OCI-LY7 (cell line): ENCODE data around the gene MBTPS1. TPM values are rescaled to one million over a fixed set of nuclear protein-coding genes. Genes with fewer than 3 reads are reported as not detected.

Experiments used
- BruUV-seq: library from RNA; stranded (reverse); fragments of 400-500 nt; replicated peaks from 2 replicates; lab custom pipeline; 2021; lab: Mats Ljungman, UMichigan
- CTCF ChIA-PET: fragments of 300-600 bp; sonication (Branson Sonifier 250); formaldehyde crosslinking; loops from one replicate; lab custom pipeline; 2022; ENCODE audit warnings: antibody characterized with exemption; ENCODE audit not compliant: unreplicated experiment; lab: Charles Lee
- POLR2A ChIA-PET: fragments of 300-600 bp; sonication (Branson Sonifier 250); formaldehyde crosslinking; loops from one replicate; lab custom pipeline; 2022; ENCODE audit warnings: antibody characterized with exemption; lab: Charles Lee
- DNase-seq: peaks from one replicate; pipeline ENCODE4 v3.0.0-alpha.2; 2015; ENCODE audit warnings: low spot score
- H2AFZ ChIP-seq: fragments of 200-600 bp; sonication (generic), shearing (Covaris generic); 2 replicates; pipeline ENCODE4 v1.6.1; 2014; ENCODE audit warnings: mild to moderate bottlenecking, antibody characterized with exemption, low read length, moderate library complexity
- H3K27ac ChIP-seq: fragments of 200-600 bp; sonication (generic); 2 replicates; pipeline ENCODE4 v1.5.1; 2014; ENCODE audit warnings: mixed run types, low read depth, mild to moderate bottlenecking, moderate library complexity, low read length, inconsistent platforms; ENCODE audit not compliant: poor library complexity, severe bottlenecking
- H3K36me3 ChIP-seq: fragments of 200-600 bp; sonication (generic); 2 replicates; pipeline ENCODE4 v1.6.1; 2014; ENCODE audit warnings: mild to moderate bottlenecking, antibody characterized with exemption, low read length, moderate library complexity, mixed read lengths; ENCODE audit not compliant: insufficient read depth
- H3K4me1 ChIP-seq: fragments of 200-600 bp; sonication (generic); 2 replicates; pipeline ENCODE4 v1.5.1; 2014; ENCODE audit warnings: mild to moderate bottlenecking, low read length; ENCODE audit not compliant: insufficient read depth, poor library complexity, severe bottlenecking
- H3K4me2 ChIP-seq: fragments of 200-600 bp; sonication (generic); 2 replicates; pipeline ENCODE4 v1.6.1; 2014; ENCODE audit warnings: mild to moderate bottlenecking, low read length
- H3K4me3 ChIP-seq: fragments of 200-600 bp; sonication (generic); 2 replicates; pipeline ENCODE4 v1.5.1; 2014; ENCODE audit warnings: mild to moderate bottlenecking, low read depth, low read length; ENCODE audit not compliant: poor library complexity, severe bottlenecking
- H3K79me2 ChIP-seq: fragments of 200-600 bp; sonication (generic); 2 replicates; pipeline ENCODE4 v1.6.1; 2016; ENCODE audit warnings: low read depth, mild to moderate bottlenecking, low read length, moderate library complexity, mixed read lengths; ENCODE audit not compliant: insufficient read depth
- H3K9me2 ChIP-seq: fragments of 200-600 bp; sonication (generic); 2 replicates; pipeline ENCODE4 v1.6.1; 2016; ENCODE audit warnings: mild to moderate bottlenecking, low read length, mixed read lengths; ENCODE audit not compliant: insufficient read depth
- H3K9me3 ChIP-seq: fragments of 200-600 bp; sonication (generic); 2 replicates; pipeline ENCODE4 v1.6.1; 2014; ENCODE audit warnings: mild to moderate bottlenecking, mixed run types, low read length, mixed read lengths
- H4K20me1 ChIP-seq: fragments of 200-600 bp; sonication (generic); 2 replicates; pipeline ENCODE4 v1.6.1; 2014; ENCODE audit warnings: mild to moderate bottlenecking, antibody characterized with exemption, low read length, moderate library complexity, mixed read lengths; ENCODE audit not compliant: insufficient read depth
- EZH2phosphoT487 ChIP-seq: fragments of 200-600 bp; sonication (generic); IDR thresholded peaks from 2 replicates; pipeline ENCODE4 v1.6.1; 2018; ENCODE audit warnings: low read depth, borderline replicate concordance, mild to moderate bottlenecking, mixed run types, antibody characterized with exemption, low read length, moderate library complexity, mixed read lengths
- intact Hi-C: fragments of 100-400 bp; cut with micrococcal nuclease; formaldehyde crosslinking; loops from one replicate; pipeline ENCODE4 v1.10.0; 2022; ENCODE audit not compliant: unreplicated experiment
- total RNA-seq, 2 experiments: library from RNA; depleted of rRNA in 1 of 2; stranded (reverse); fragments of >200 nt in 1 of 2; shearing (Covaris generic) in 1 of 2; gene quantifications; 2 replicates each; pipeline ENCODE4 v1.2.3, GENCODE V29; 2014 to 2022
- TF ChIP-seq, protein P1 (sequence below): fragments of 200-600 bp; sonication (generic); conservative IDR thresholded peaks from 2 replicates; pipeline ENCODE4 v1.5.1; 2014; ENCODE audit warnings: mild to moderate bottlenecking, antibody characterized with exemption, low read length, moderate library complexity, mixed read lengths

Gene MBTPS1
- total RNA-seq, 2 experiments from 2014 or later = 49.6 to 65.2 TPM

DNA sequence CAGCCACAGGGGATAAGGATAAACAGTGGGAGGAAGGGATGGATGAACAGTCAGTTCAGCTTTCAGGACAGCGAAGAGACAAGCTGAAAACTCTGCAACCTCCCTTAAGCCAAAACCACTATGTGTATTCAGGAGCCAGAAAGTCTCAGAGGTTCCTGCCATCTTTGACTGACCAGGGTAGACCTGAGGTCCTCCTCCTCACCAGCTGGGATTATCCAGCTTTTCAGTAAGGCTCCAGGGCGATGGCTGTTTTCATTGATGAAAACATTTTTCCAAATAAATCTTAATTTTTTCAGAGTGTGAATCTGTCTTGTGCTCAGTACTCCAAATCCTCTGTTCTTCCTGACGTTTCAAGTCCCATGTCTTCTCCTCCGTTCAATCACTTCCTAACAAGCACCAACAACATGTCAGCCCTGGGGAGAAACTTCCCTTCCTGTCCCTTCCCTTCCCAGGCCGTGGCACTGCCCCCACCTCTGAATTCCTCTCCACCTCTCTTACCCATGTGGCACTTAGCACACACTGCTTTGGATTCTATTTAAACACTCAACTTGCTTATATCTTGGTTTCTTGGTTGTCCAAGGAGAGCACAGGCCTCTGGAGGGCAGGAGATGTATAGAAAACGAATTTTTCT is 23.0 kb upstream of the MBTPS1 start:
- Histone ChIP-seq H4K20me1 (0 out of 2 replicates have a peak, but pooled peaks cover 9% of the 10 kb centered on the region), H3K9me2 (no peaks in the 10 kb centered on the region), H3K79me2 (peaks cover 20% of the 10 kb centered on the region), H3K9me3 (no peaks in the 10 kb centered on the region), H3K4me1 (peaks cover 17% of the 10 kb centered on the region), H3K27ac (no peak overlapping the region), H3K4me3 (no peak overlapping the region), H3K36me3 (peaks cover 4% of the 10 kb centered on the region; the same call in 1 of the 2 replicates), H3K4me2 (no peak overlapping the region), H2AFZ (no peak overlapping the region)
- CTCF ChIA-PET = no interaction called here
- BruUV-seq = no TSS peak
- no peak for TF ChIP-seq EZH2phosphoT487
- TF ChIP-seq, protein P1, sequence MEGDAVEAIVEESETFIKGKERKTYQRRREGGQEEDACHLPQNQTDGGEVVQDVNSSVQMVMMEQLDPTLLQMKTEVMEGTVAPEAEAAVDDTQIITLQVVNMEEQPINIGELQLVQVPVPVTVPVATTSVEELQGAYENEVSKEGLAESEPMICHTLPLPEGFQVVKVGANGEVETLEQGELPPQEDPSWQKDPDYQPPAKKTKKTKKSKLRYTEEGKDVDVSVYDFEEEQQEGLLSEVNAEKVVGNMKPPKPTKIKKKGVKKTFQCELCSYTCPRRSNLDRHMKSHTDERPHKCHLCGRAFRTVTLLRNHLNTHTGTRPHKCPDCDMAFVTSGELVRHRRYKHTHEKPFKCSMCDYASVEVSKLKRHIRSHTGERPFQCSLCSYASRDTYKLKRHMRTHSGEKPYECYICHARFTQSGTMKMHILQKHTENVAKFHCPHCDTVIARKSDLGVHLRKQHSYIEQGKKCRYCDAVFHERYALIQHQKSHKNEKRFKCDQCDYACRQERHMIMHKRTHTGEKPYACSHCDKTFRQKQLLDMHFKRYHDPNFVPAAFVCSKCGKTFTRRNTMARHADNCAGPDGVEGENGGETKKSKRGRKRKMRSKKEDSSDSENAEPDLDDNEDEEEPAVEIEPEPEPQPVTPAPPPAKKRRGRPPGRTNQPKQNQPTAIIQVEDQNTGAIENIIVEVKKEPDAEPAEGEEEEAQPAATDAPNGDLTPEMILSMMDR = no peak
- POLR2A ChIA-PET = interaction anchor here (0.6 to 2.0 kb wide), 2 partner anchors 23 to 26 kb away, joined by 5 to 6 read pairs; partner anchors contain the start of gene MBTPS1
- DNase-seq = no peak
- intact Hi-C loops = no loop called here

GRCh38 chr16:84138824-84139627 is 22.3 kb upstream of the MBTPS1 start:
- CTCF ChIA-PET = no interaction called here
- Histone ChIP-seq H3K4me2 (no peak overlapping the region), H3K27ac (no peak overlapping the region), H2AFZ (no peak overlapping the region), H3K9me3 (no peaks in the 10 kb centered on the region), H3K36me3 (peaks cover 4% of the 10 kb centered on the region; the same call in 1 of the 2 replicates), H3K79me2 (peaks cover 16% of the 10 kb centered on the region), H3K4me1 (peaks cover 16% of the 10 kb centered on the region), H4K20me1 (0 out of 2 replicates have a peak, but pooled peaks cover 9% of the 10 kb centered on the region), H3K4me3 (no peak overlapping the region), H3K9me2 (no peaks in the 10 kb centered on the region)
- no TSS peak for BruUV-seq
- TF ChIP-seq EZH2phosphoT487 = no peak
- TF ChIP-seq, protein P1 = no peak
- intact Hi-C loops = no loop called here
- no peak for DNase-seq
- POLR2A ChIA-PET = interaction anchor here (2.0 kb wide), 1 partner anchor 22 kb away, joined by 5 read pairs; the partner anchor contains the start of gene MBTPS1
